Hippocampal formation (tissue), 2 donors: ENCODE measurements around the gene MYL5.
"Not testable (repeated sequence)": the region's sequence is repeated elsewhere in the genome, so short reads cannot be mapped to it uniquely, and the experiment has no call there.

Experiments used
- DNase-seq, 2 donors: peaks; one replicate each; lab custom pipeline; 2025; lab: John Stamatoyannopoulos, UW

MYL5 gene

GRCh38 chr4:674172-675035 is at the start of gene MYL5, which contains the start of gene ATP5ME:
Gene MYL5 (plus strand): TSS chr4:674542. CDS start chr4:678027, 3,485 bp downstream.
Gene ATP5ME (minus strand): TSS chr4:674276. CDS start chr4:674247, 29 bp downstream.
- DNase-seq = peak; percentile 90 to 91

DNA sequence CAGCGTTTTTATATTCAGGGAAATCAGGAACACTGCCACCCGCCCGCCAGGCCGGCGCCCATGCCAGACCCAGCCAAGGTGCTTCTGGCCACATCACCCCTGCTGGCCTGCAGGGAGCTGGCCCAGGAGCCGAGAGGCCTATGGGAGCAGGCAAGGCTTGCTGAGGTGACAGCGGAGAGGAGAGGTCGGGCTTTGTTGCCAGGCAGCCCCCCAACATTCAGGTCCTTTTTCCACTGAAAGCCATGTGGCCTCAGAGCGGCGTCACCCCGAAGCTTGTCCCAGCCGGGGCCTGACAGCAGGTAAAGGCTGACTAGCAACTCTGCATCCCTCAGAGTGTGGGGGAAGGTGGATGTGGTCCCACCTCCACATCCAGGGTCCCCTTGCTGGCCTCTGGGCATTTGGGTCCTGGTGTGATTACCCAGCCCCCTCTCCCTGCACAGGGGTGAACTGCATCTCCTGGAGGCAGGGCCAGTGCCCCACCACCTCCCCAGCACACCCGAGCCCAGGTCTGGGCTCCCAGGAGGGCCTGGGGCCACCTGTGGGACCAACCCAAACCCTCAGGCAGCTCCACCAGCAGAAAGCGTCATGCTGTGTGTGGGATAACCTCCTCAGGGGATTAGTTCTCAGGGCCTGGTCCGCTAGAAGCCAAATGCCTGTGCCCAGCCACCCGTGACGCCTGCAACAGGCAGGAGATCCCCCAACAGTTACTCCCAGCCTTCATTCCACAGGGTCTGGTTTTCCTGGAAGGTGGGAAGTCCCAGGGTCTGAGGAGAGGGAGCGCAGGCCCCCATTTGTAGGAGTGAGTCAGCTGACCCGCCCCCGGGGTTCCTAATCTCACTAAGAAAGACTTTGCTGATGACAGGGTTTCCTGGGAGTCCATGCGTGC is 49.4 kb upstream of the MYL5 start, which contains the start of gene PDE6B:
PDE6B (plus strand) TSS at position 869 of the 886 bp plus-strand sequence. CDS start 54 bp downstream, outside the sequence.
- DNase-seq = no peak

GRCh38 chr4:625631-626161 is 48.6 kb upstream of the MYL5 start:
- no peak for DNase-seq

DNA sequence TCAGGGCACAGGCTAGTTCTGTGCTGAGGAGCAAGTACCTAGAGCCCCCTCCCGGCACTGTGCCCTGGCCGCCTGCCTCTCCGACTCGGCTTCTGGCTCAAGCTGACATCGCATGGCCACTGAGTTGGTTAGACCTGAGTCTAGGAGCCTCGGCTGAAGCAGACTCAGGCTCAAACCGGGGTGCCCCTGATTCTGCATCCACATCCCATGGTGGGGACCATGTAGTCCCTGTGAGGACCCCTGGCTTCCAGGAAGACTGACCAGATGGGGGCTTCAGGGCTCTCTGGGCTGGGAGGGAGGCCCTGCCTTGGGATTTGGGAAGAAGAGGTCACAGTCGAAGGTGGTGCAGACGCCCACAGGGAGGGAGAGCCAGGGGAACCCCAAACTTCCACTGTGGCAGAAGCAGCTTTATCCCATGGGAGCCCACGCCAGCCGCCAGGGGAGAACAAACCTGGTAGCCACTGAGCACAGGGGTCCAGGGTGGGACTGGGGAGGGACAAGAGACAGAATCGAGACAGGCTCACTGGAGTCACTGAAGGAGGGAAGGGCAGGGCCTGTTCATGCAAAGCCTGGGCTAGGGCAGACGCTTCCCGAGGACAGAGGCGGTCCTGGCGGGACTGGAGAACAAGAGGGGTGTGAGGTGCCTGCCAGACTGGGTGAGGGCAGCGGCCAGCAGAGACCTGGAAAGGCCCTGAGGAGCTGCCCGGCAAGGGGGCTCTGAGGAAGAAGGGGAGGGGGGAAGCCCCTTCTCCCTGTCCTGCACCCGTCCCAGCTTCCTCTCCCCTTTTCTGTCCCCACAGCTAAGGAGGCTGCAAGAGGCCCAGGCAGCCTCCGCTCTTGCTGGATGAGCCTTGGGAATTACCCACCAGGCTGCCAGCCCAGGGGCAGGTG is 47.9 kb upstream of the MYL5 start:
- DNase-seq = no peak

GRCh38 chr4:627347-628125 is 46.8 kb upstream of the MYL5 start:
- DNase-seq = no peak

DNA sequence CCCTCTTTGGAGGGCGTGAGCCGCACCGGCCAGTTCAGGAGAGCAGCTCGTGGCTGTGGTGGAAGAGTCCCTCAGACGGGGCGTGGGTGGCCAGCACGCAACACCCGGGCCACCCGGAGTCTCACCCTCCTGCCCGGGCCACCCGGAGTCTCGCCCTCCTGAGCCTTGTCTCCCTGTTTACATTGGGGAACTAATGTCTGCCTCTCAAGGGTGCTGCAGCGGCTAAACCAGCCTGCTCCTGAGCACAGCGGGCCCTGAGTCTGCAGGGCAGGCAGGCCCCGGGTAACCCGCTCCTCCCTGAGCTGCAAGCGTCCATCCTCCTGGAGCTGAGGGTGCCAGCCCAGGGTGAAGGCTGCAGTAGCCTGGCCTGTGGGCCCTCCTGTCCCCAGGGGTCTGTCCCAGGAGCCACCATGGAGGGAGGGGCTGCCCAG is 46.0 kb upstream of the MYL5 start:
- DNase-seq = no peak

DNA sequence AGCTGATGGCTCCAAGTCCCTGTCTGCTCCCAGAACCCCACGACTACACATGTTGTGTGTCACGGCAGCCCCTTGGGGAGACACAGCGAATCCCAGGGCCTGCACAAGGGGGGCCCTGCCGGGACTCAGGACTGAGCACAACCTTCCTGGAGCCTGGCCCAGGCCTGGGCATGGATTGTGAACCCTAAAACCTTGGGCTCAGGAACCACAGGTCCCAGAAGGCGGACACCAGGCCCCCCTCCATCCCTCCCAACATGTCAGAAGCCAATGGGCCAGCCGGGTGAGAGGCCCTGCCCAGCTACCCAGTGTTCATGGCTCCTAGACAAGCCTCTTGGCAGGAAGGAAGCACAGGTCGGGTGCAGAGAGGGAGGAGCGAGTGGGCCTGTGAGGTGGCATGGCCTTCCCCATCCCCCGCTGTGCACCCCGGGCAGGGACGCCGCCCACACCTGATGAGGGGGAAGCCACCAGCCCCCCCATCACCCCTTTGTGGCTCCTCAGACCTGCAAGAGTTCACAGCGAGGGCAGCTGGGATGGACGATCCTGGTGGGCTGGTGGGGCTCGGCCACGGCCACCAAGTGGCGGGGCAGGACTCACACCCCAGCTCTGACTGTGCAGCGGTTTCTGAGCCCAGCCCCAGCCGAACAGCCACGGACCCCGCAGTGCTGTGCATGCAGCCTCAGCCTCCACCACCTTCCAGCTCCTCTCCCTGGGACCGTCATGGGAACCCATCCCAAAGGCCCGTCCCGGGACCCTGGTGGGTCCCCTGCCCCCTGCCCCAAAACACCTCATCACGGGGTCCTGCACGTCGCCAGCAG is 45.3 kb upstream of the MYL5 start:
- DNase-seq = no peak

DNA sequence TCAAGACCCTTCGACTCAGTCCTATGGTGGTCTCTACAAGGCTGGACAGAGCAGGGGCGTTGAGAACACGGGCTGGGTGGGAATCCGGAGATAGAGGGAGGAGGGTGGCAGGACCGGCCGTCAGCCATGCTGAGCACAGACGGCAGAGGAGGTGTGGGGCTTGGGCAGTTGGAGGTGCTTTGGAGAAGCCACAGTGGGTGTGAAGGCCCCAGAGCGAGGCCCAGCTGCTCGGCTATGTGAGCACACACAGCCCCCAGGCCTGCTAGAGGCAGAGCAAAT is 44.8 kb upstream of the MYL5 start:
- no peak for DNase-seq

GRCh38 chr4:629915-630641 is 44.3 kb upstream of the MYL5 start:
- no peak for DNase-seq

GRCh38 chr4:630656-631055 is 43.7 kb upstream of the MYL5 start:
- DNase-seq = no peak

GRCh38 chr4:632196-632790 is 42.0 kb upstream of the MYL5 start:
- DNase-seq = no peak

GRCh38 chr4:632926-633325 is 41.4 kb upstream of the MYL5 start:
- no peak for DNase-seq

GRCh38 chr4:633406-633805 is 40.9 kb upstream of the MYL5 start:
- no peak for DNase-seq

DNA sequence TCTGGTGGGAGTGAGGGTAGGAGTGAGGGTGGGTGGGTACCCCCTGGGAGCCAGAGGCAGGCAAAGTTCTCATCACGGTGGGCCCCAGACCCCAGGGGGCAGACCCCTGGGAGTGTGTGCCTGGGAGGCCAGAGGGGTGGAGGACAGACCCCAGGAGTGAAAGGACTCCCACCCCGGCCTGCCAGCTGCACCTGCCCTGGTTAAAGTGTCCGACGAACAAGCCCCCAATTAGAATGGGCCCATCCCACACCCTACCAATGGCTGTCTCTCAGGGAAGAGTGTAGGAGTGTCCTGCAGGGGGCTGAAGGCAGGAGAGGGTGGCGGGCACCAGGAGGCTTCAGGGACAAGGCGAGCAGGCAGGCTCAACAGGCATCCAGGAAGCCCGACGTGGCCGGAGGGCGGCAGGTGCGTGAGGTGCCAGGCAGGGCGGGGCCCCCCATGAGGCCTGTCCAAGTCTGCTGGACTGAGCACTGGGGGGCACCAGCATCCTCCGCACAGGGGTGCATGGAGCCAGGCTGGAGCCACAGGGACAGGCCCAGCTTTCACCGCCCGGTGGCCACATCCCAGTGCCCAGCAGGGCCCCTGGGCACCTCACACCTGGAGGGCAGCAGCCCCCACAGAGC is 40.3 kb upstream of the MYL5 start:
- no peak for DNase-seq

DNA sequence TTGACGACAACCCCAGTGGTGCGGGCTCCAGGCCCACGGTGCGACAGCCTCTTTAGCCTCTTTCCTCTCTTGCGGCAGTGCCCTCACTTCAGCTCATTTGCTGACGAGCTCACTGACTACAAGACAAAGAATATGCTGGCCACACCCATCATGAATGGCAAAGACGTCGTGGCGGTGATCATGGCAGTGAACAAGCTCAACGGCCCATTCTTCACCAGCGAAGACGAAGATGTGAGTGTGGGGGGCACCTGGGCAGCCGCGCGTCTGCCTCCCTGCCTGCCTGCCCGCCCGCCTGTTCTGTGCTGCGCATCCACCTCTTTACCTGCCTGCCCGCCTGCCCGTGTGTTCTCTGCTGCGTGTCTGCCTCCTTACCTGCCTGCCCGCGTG is 39.8 kb upstream of the MYL5 start:
- no peak for DNase-seq

- not testable (repeated sequence) for DNase-seq
Observed at GRCh38 chr4:635066-635835, 39.1 kb upstream of the MYL5 start.

DNA sequence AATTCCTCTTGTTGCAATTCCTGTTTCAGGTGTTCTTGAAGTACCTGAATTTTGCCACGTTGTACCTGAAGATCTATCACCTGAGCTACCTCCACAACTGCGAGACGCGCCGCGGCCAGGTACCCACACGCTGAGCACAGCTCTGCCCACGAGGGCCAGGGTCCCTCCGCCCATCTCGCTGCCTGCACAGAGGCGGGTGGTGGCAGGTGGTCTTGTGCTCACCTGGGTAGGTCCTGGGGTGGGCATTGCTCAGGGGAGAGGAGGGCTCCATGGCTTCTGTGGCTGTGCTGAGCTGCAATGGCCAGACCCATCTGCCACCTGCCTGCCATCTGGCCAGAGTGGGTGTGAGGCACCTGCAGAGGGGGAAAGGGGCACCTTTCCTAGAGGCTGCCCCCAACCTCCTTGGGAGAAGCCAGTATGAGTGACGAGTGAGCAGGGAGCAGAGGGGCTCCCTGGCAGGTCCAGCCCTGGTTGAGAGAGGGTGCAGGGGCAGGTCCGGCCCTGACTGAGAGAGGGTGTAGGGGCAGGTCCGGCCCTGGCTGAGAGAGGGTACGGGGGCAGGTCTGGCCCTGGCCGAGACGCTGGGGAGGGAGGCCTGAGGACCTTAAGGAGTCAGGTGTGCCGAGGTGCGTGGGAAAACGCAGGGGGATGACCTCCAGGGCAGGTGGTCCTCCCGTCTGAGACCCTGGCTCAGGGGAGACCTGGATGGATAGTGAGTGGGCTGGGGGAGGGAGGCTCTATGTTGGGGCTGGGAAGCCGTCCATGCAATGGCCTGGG is 38.3 kb upstream of the MYL5 start:
- no peak for DNase-seq
